Activated CD4-positive, alpha-beta T cell treated with anti-CD3 and anti-CD28 coated beads, Interleukin-2, amount 10 ng/mL, durations not matched to agents 7 days and 5 days (primary cell): ENCODE measurements around the gene SLC25A15. TPM values are rescaled to one million over a fixed set of nuclear protein-coding genes. Genes with fewer than 3 reads are reported as not detected.

Experiments
- CTCF ChIA-PET: fragments of 350-600 bp; sonication (Branson Sonifier 250); formaldehyde crosslinking; loops from one replicate; lab custom pipeline; 2021; ENCODE audit warnings: antibody characterized with exemption; lab: Charles Lee
- POLR2A ChIA-PET: fragments of 350-600 bp; sonication (Branson Sonifier 250); formaldehyde crosslinking; loops from one replicate; lab custom pipeline; 2021; ENCODE audit warnings: antibody characterized with exemption; lab: Charles Lee
- DNase-seq: peaks from one replicate; pipeline ENCODE4 v3.0.0-alpha.2; 2020
- H3K27ac Mint-ChIP-seq: one replicate; pipeline ENCODE4 v1.8.0; 2021; ENCODE audit warnings: mild to moderate bottlenecking, moderate library complexity, mixed read lengths
- H3K27me3 Mint-ChIP-seq: one replicate; pipeline ENCODE4 v1.8.0; 2021; ENCODE audit warnings: mixed read lengths
- H3K36me3 Mint-ChIP-seq: one replicate; pipeline ENCODE4 v1.8.0; 2021; ENCODE audit warnings: low read depth, mixed read lengths
- H3K4me1 Mint-ChIP-seq: one replicate; pipeline ENCODE4 v1.8.0; 2021; ENCODE audit warnings: mixed read lengths
- H3K4me3 Mint-ChIP-seq: one replicate; pipeline ENCODE4 v1.8.0; 2021; ENCODE audit warnings: mild to moderate bottlenecking, moderate library complexity, mixed read lengths
- H3K9me3 Mint-ChIP-seq: one replicate; pipeline ENCODE4 v1.8.0; 2021; ENCODE audit warnings: mixed read lengths
- total RNA-seq, 2 experiments: library from RNA; stranded (reverse); gene quantifications; one replicate each; pipeline ENCODE4 v1.2.3, GENCODE V29; 2021

The SLC25A15 gene
- total RNA-seq = 10 to 100 TPM; 14.4 to 15.5 TPM

- H3K27ac Mint-ChIP-seq = peak within 1 kb of the TSS; percentile 83
- H3K4me3 Mint-ChIP-seq = peak within 1 kb of the TSS; percentile 80
- H3K36me3 Mint-ChIP-seq = peaks cover 8% of the 10 kb centered on the region
- peaks cover 34% of the 10 kb centered on the region for H3K4me1 Mint-ChIP-seq
- POLR2A ChIA-PET = no interaction called here
- peak; percentile 69 for DNase-seq
- CTCF ChIA-PET = interaction anchor here (1.1 to 3.9 kb wide), 6 partner anchors 10 to 28 kb away, joined by 3 to 14 read pairs (median 4); no protein-coding TSS in a partner anchor
- no peaks in the 10 kb centered on the region for H3K9me3 Mint-ChIP-seq
- no peaks in the 10 kb centered on the region for H3K27me3 Mint-ChIP-seq
These were observed at the start of gene SLC25A15 for GRCh38 chr13:40789275-40790153. TSS of gene SLC25A15 (plus strand) at chr13:40789611. CDS start at chr13:40793227, 3,616 bp downstream.

- CTCF ChIA-PET = no interaction called here
- POLR2A ChIA-PET = no interaction called here
- peaks cover 3% of the 10 kb centered on the region for H3K4me1 Mint-ChIP-seq
- H3K27me3 Mint-ChIP-seq = no peaks in the 10 kb centered on the region
- H3K9me3 Mint-ChIP-seq = no peaks in the 10 kb centered on the region
- DNase-seq = no peak
- no peak overlapping the region for H3K4me3 Mint-ChIP-seq
- no peak overlapping the region for H3K27ac Mint-ChIP-seq
- peaks cover 31% of the 10 kb centered on the region for H3K36me3 Mint-ChIP-seq
These were observed 40.1 kb upstream of the SLC25A15 start for GRCh38 chr13:40749327-40749726.

GRCh38 chr13:40755082-40755700, 34.2 kb upstream of the SLC25A15 start:
- no peak overlapping the region for H3K4me3 Mint-ChIP-seq
- H3K27me3 Mint-ChIP-seq = no peaks in the 10 kb centered on the region
- no peak for DNase-seq
- POLR2A ChIA-PET = no interaction called here
- no peak overlapping the region for H3K27ac Mint-ChIP-seq
- H3K36me3 Mint-ChIP-seq = peaks cover 43% of the 10 kb centered on the region
- H3K9me3 Mint-ChIP-seq = no peaks in the 10 kb centered on the region
- peaks cover 4% of the 10 kb centered on the region for H3K4me1 Mint-ChIP-seq
- CTCF ChIA-PET = no interaction called here

GRCh38 chr13:40756042-40756441, 33.4 kb upstream of the SLC25A15 start:
- CTCF ChIA-PET = no interaction called here
- POLR2A ChIA-PET = no interaction called here
- Mint-ChIP-seq H3K9me3 (no peaks in the 10 kb centered on the region), H3K4me1 (peaks cover 4% of the 10 kb centered on the region), H3K27ac (no peak overlapping the region), H3K4me3 (no peak overlapping the region), H3K36me3 (peaks cover 44% of the 10 kb centered on the region), H3K27me3 (no peaks in the 10 kb centered on the region)
- no peak for DNase-seq

GRCh38 chr13:40758811-40759210, 30.6 kb upstream of the SLC25A15 start:
- no peak for DNase-seq
- Mint-ChIP-seq H3K36me3 (peaks cover 33% of the 10 kb centered on the region), H3K4me3 (no peak overlapping the region), H3K27me3 (no peaks in the 10 kb centered on the region), H3K4me1 (peaks cover 18% of the 10 kb centered on the region), H3K27ac (no peak overlapping the region), H3K9me3 (no peaks in the 10 kb centered on the region)
- ChIA-PET CTCF (no interaction called here), POLR2A (no interaction called here)

GRCh38 chr13:40762849-40763248, 26.6 kb upstream of the SLC25A15 start:
- peaks cover 35% of the 10 kb centered on the region for H3K4me1 Mint-ChIP-seq
- no peaks in the 10 kb centered on the region for H3K27me3 Mint-ChIP-seq
- H3K36me3 Mint-ChIP-seq = peaks cover 25% of the 10 kb centered on the region
- CTCF ChIA-PET = no interaction called here
- POLR2A ChIA-PET = no interaction called here
- DNase-seq = no peak
- no peaks in the 10 kb centered on the region for H3K9me3 Mint-ChIP-seq
- H3K27ac Mint-ChIP-seq = no peak overlapping the region
- H3K4me3 Mint-ChIP-seq = no peak overlapping the region

GRCh38 chr13:40764587-40765403, 24.6 kb upstream of the SLC25A15 start:
- Mint-ChIP-seq H3K27me3 (no peaks in the 10 kb centered on the region), H3K36me3 (peaks cover 15% of the 10 kb centered on the region), H3K4me3 (no peak overlapping the region), H3K4me1 (peaks cover 40% of the 10 kb centered on the region), H3K9me3 (no peaks in the 10 kb centered on the region), H3K27ac (no peak overlapping the region)
- no peak for DNase-seq
- POLR2A ChIA-PET = no interaction called here
- CTCF ChIA-PET = interaction anchor here (2.5 kb wide), 1 partner anchor 13 kb away, joined by 9 read pairs; no protein-coding TSS in a partner anchor

GRCh38 chr13:40765602-40766001, 23.8 kb upstream of the SLC25A15 start:
- Mint-ChIP-seq H3K4me3 (no peak overlapping the region), H3K27ac (no peak overlapping the region), H3K4me1 (peaks cover 45% of the 10 kb centered on the region), H3K27me3 (no peaks in the 10 kb centered on the region), H3K9me3 (no peaks in the 10 kb centered on the region), H3K36me3 (peaks cover 10% of the 10 kb centered on the region)
- ChIA-PET CTCF (interaction anchor here (0.8 to 2.5 kb wide), 2 partner anchors 12 to 130 kb away, joined by 6 to 9 read pairs; no protein-coding TSS in a partner anchor), POLR2A (no interaction called here)
- no peak for DNase-seq

GRCh38 chr13:40769970-40770369, 19.4 kb upstream of the SLC25A15 start:
- no peak for DNase-seq
- Mint-ChIP-seq H3K36me3 (peaks cover 4% of the 10 kb centered on the region), H3K4me3 (peak overlapping the region; percentile 98)

GRCh38 chr13:40770609-40770933, 18.8 kb upstream of the SLC25A15 start:
- H3K4me3 Mint-ChIP-seq = peak overlapping the region; percentile 98

More at GRCh38 chr13:40769970-40770369, 19.4 kb upstream of the SLC25A15 start:
- Mint-ChIP-seq H3K27me3 (no peaks in the 10 kb centered on the region), H3K9me3 (no peaks in the 10 kb centered on the region), H3K27ac (peak overlapping the region; percentile 96), H3K4me1 (peaks cover 35% of the 10 kb centered on the region)
- ChIA-PET CTCF (interaction anchor here (1.1 kb wide), 1 partner anchor 11 kb away, joined by 3 read pairs; no protein-coding TSS in a partner anchor), POLR2A (interaction anchor here (0.6 kb wide), 1 partner anchor 68 kb away, joined by 4 read pairs; no protein-coding TSS in a partner anchor)

GRCh38 chr13:40770934-40771618, 18.3 kb upstream of the SLC25A15 start, which contains the start of gene MRPS31:
TSS of gene MRPS31 (minus strand) at chr13:40771190. CDS start at chr13:40771136, 54 bp downstream.
- ChIA-PET CTCF (interaction anchor here (0.7 kb wide), 1 partner anchor 12 kb away, joined by 3 read pairs; no protein-coding TSS in a partner anchor), POLR2A (no interaction called here)
- no peaks in the 10 kb centered on the region for H3K9me3 Mint-ChIP-seq
- peak within 1 kb of the TSS; percentile 96 for H3K27ac Mint-ChIP-seq
- H3K36me3 Mint-ChIP-seq = peaks cover 4% of the 10 kb centered on the region
- peak within 1 kb of the TSS; percentile 98 for H3K4me3 Mint-ChIP-seq
- peak; percentile 95 for DNase-seq
- H3K4me1 Mint-ChIP-seq = peaks cover 37% of the 10 kb centered on the region
- H3K27me3 Mint-ChIP-seq = no peaks in the 10 kb centered on the region

More at GRCh38 chr13:40770609-40770933, 18.8 kb upstream of the SLC25A15 start:
- ChIA-PET CTCF (interaction anchor here (0.5 to 0.7 kb wide), 2 partner anchors 12 to 238 kb away, joined by 3 read pairs; no protein-coding TSS in a partner anchor), POLR2A (no interaction called here)
- Mint-ChIP-seq H3K36me3 (peaks cover 4% of the 10 kb centered on the region), H3K27ac (peak overlapping the region; percentile 96), H3K9me3 (no peaks in the 10 kb centered on the region), H3K4me1 (peaks cover 34% of the 10 kb centered on the region), H3K27me3 (no peaks in the 10 kb centered on the region)
- no peak for DNase-seq
